A549 (cell line): ENCODE measurements around the gene RAP1A.

Experiments
- CEBPB ChIP-seq, 2 experiments: fragments of >200 bp in 1 of 2; sonication (Bioruptor Twin) in 1 of 2; formaldehyde crosslinking in 1 of 2; IDR thresholded peaks; 2 replicates each; pipeline ENCODE4 v1.6.1; 2012 to 2016
- EP300 ChIP-seq, 2 experiments: fragments of >200 bp; sonication (Bioruptor Twin); formaldehyde crosslinking; IDR thresholded peaks; 2 replicates in 1 of 2; 3 replicates in 1 of 2; pipeline ENCODE4 v1.6.1; 2016 to 2017
- NR3C1 ChIP-seq: fragments of >200 bp; sonication (Bioruptor Twin); formaldehyde crosslinking; IDR thresholded peaks from 3 replicates; pipeline ENCODE4 v1.6.1; 2017
- RARB ChIP-seq: fragments of 250-450 bp; sonication (Bioruptor Pico); IDR thresholded peaks from 2 replicates; pipeline ENCODE4 v1.8.0; 2021; ENCODE audit warnings: mild to moderate bottlenecking, moderate library complexity
- TF ChIP-seq, protein P1 (sequence below): fragments of >200 bp; sonication (Bioruptor Twin); formaldehyde crosslinking; IDR thresholded peaks from 3 replicates; pipeline ENCODE4 v1.5.1; 2016
- TF ChIP-seq, protein P2 (sequence below): fragments of 200-600 bp; sonication (generic); IDR thresholded peaks from 2 replicates; pipeline ENCODE4 v1.6.1; 2016; ENCODE audit warnings: antibody characterized with exemption, mild to moderate bottlenecking, moderate library complexity
- TF ChIP-seq, protein P3 (sequence below): IDR thresholded peaks from 2 replicates; pipeline ENCODE4 v1.6.1; 2012

DNA sequence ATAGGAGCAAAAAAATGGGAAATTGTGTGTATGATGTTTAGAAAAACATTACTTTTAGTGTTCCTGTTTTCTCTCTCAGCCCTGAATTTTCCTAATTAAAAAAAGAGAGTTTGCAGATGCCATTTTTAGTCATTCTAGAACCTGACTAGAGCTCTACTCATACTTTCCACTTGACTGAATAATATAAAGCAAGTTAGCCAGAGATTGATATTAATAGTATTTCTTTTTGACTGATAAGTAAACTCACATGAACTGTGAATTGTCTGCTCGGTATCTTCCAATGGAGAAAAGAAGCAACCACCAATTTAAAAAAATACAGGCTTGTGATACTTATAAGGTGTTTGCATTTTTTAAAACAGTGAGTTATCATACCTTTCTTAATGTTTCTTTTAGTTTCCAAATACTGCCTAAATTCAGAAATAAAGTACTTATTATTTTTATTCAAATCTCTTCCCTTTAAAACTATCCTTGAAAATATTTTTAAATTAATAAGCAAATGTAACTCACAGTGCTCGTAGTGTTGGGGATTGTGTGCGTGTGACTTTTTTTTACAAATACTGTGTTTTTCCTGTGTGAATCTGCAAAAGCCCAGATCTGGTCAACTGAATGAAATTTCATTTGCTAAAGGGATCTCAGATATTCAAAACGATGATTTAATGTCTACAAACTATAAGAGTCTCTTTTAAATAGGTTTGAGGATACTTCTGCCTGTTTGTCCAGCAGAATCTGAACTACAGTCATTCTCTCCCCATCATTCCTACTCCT, 9.8 kb downstream of the RAP1A start:
- TF ChIP-seq, protein P1, sequence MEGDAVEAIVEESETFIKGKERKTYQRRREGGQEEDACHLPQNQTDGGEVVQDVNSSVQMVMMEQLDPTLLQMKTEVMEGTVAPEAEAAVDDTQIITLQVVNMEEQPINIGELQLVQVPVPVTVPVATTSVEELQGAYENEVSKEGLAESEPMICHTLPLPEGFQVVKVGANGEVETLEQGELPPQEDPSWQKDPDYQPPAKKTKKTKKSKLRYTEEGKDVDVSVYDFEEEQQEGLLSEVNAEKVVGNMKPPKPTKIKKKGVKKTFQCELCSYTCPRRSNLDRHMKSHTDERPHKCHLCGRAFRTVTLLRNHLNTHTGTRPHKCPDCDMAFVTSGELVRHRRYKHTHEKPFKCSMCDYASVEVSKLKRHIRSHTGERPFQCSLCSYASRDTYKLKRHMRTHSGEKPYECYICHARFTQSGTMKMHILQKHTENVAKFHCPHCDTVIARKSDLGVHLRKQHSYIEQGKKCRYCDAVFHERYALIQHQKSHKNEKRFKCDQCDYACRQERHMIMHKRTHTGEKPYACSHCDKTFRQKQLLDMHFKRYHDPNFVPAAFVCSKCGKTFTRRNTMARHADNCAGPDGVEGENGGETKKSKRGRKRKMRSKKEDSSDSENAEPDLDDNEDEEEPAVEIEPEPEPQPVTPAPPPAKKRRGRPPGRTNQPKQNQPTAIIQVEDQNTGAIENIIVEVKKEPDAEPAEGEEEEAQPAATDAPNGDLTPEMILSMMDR, result no peak
- no peak for TF ChIP-seq EP300 (IDR thresholded peaks at IDR 0.05)
- TF ChIP-seq RARB (CRISPR knock-in tag), result no peak
- TF ChIP-seq, protein P2, sequence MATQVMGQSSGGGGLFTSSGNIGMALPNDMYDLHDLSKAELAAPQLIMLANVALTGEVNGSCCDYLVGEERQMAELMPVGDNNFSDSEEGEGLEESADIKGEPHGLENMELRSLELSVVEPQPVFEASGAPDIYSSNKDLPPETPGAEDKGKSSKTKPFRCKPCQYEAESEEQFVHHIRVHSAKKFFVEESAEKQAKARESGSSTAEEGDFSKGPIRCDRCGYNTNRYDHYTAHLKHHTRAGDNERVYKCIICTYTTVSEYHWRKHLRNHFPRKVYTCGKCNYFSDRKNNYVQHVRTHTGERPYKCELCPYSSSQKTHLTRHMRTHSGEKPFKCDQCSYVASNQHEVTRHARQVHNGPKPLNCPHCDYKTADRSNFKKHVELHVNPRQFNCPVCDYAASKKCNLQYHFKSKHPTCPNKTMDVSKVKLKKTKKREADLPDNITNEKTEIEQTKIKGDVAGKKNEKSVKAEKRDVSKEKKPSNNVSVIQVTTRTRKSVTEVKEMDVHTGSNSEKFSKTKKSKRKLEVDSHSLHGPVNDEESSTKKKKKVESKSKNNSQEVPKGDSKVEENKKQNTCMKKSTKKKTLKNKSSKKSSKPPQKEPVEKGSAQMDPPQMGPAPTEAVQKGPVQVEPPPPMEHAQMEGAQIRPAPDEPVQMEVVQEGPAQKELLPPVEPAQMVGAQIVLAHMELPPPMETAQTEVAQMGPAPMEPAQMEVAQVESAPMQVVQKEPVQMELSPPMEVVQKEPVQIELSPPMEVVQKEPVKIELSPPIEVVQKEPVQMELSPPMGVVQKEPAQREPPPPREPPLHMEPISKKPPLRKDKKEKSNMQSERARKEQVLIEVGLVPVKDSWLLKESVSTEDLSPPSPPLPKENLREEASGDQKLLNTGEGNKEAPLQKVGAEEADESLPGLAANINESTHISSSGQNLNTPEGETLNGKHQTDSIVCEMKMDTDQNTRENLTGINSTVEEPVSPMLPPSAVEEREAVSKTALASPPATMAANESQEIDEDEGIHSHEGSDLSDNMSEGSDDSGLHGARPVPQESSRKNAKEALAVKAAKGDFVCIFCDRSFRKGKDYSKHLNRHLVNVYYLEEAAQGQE, result no peak
- TF ChIP-seq, protein P3, sequence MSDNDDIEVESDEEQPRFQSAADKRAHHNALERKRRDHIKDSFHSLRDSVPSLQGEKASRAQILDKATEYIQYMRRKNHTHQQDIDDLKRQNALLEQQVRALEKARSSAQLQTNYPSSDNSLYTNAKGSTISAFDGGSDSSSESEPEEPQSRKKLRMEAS, result no peak
- TF ChIP-seq NR3C1, result no peak
- TF ChIP-seq CEBPB (IDR thresholded peaks at IDR 0.05), result no peak
